Uterus (tissue), 2 donors: Measurements from ENCODE around the gene PPP3R1.

Source experiments
- POLR2A ChIP-seq, 2 donors: fragments of 450-650 bp; IDR thresholded peaks; one replicate each; pipeline ENCODE4 v1.6.1; 2016; ENCODE audit warnings: antibody characterized with exemption in 2 of 2, mild to moderate bottlenecking in 1 of 2, moderate library complexity in 1 of 2
- TF ChIP-seq, protein P1 (sequence below), 4 experiments: fragments of 200-600 bp in 2 of 4; fragments of 450-650 bp in 2 of 4; sonication (generic) in 2 of 4; IDR thresholded peaks; one replicate each; pipeline ENCODE4 v1.5.1; 2016 to 2019; ENCODE audit warnings: antibody characterized with exemption in 4 of 4, mild to moderate bottlenecking in 2 of 4, moderate library complexity in 1 of 4

DNA sequence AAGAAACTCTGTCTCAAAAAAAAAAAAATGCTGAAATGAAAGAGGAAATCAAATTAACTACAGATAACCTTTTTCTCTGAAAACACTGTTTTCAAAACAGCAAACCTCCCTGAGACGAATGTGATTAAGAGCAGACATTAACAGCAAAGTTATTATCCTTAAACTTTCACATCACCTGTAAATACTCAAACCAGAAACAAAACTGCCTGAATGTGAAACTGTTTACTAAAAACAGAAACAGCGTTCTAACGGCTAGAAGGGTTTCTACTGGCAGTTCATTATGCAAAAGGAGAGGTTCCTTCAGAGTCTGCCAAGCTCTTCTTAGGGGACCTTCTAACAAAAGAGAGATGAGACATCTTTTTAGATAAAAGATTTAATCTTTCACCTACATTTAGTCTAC lies 48.7 kb downstream of the PPP3R1 start:
- TF ChIP-seq, protein P1, sequence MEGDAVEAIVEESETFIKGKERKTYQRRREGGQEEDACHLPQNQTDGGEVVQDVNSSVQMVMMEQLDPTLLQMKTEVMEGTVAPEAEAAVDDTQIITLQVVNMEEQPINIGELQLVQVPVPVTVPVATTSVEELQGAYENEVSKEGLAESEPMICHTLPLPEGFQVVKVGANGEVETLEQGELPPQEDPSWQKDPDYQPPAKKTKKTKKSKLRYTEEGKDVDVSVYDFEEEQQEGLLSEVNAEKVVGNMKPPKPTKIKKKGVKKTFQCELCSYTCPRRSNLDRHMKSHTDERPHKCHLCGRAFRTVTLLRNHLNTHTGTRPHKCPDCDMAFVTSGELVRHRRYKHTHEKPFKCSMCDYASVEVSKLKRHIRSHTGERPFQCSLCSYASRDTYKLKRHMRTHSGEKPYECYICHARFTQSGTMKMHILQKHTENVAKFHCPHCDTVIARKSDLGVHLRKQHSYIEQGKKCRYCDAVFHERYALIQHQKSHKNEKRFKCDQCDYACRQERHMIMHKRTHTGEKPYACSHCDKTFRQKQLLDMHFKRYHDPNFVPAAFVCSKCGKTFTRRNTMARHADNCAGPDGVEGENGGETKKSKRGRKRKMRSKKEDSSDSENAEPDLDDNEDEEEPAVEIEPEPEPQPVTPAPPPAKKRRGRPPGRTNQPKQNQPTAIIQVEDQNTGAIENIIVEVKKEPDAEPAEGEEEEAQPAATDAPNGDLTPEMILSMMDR (IDR thresholded peaks at IDR 0.05): no peak
- no peak for TF ChIP-seq POLR2A (IDR thresholded peaks at IDR 0.05)
